ENCODE measurements around the gene UBR3.
"Not testable (repeated sequence)": the region's sequence is repeated elsewhere in the genome, so short reads cannot be mapped to it uniquely, and the experiment has no call there.

The UBR3 gene

DNA sequence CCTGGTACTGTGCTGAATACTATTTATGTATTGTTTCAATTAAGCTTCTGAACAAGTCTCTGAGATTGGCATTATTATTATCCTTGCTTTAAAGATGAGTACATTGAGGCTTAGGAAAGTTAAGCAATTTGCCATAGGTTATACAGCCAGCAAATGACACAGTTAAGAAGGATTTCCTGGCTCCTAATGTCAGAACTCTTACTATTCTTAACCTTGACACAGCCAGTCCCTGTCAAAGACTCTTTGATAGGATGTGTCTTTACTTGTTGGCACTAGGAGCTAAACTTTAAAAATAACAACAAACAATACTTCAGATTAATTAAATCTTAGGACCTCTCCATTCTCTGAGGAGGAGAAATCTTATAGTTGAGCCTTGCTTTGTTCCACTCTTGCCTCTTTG is 70.6 kb downstream of the UBR3 start:
- in situ Hi-C loops (cut with MboI; ENCODE audit: low pct_unique_long_range_greater_than_20kb, low sequenced_read_pairs, unreplicated experiment), result no loop called here
- DNase-seq (ENCODE audit: low spot score), result no peak
- TF ChIP-seq, protein P1, sequence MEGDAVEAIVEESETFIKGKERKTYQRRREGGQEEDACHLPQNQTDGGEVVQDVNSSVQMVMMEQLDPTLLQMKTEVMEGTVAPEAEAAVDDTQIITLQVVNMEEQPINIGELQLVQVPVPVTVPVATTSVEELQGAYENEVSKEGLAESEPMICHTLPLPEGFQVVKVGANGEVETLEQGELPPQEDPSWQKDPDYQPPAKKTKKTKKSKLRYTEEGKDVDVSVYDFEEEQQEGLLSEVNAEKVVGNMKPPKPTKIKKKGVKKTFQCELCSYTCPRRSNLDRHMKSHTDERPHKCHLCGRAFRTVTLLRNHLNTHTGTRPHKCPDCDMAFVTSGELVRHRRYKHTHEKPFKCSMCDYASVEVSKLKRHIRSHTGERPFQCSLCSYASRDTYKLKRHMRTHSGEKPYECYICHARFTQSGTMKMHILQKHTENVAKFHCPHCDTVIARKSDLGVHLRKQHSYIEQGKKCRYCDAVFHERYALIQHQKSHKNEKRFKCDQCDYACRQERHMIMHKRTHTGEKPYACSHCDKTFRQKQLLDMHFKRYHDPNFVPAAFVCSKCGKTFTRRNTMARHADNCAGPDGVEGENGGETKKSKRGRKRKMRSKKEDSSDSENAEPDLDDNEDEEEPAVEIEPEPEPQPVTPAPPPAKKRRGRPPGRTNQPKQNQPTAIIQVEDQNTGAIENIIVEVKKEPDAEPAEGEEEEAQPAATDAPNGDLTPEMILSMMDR (IDR thresholded peaks at IDR 0.05; ENCODE audit: extremely low read depth, insufficient read depth, missing control alignments), result no peak

- in situ Hi-C loops (cut with MboI; ENCODE audit: low pct_unique_long_range_greater_than_20kb, low sequenced_read_pairs, unreplicated experiment); DNase-seq (ENCODE audit: low spot score): not testable (repeated sequence)
These were observed 72.8 kb downstream of the UBR3 start for GRCh38 chr2:169900103-169900502.

GRCh38 chr2:169900686-169901085 is 73.4 kb downstream of the UBR3 start:
- in situ Hi-C loops (cut with MboI; ENCODE audit: low pct_unique_long_range_greater_than_20kb, low sequenced_read_pairs, unreplicated experiment), result no loop called here
- no peak for DNase-seq (ENCODE audit: low spot score)
- TF ChIP-seq, protein P1 (IDR thresholded peaks at IDR 0.05; ENCODE audit: extremely low read depth, insufficient read depth, missing control alignments), result no peak

DNA sequence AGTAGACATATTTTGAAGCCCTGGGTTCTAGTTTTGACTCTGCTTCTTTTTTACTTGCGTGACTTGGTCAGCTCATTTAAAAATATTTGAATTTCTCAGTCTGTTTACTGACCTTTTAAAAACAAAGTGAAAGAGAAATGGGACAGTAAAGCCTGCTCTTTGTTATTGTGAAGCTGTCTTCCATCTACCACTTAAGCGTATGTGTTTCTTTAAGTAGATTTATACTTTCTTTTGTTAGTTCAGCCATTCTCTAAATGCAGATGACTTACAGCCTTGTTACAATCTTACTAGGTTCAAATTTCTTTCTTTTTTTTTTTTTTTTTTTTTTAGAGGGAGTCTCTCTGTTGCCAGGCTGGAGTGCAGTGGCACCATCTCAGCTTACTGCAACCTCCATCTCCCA is 79.5 kb downstream of the UBR3 start:
- in situ Hi-C loops (cut with MboI; ENCODE audit: low pct_unique_long_range_greater_than_20kb, low sequenced_read_pairs, unreplicated experiment), result no loop called here
- TF ChIP-seq, protein P1 (IDR thresholded peaks at IDR 0.05; ENCODE audit: extremely low read depth, insufficient read depth, missing control alignments), result no peak
- DNase-seq (ENCODE audit: low spot score), result no peak

- DNase-seq (ENCODE audit: low spot score), result no peak
- TF ChIP-seq, protein P1 (IDR thresholded peaks at IDR 0.05; ENCODE audit: extremely low read depth, insufficient read depth, missing control alignments), result no peak
- in situ Hi-C loops (cut with MboI; ENCODE audit: low pct_unique_long_range_greater_than_20kb, low sequenced_read_pairs, unreplicated experiment), result no loop called here
These were observed 82.1 kb downstream of the UBR3 start for GRCh38 chr2:169909376-169909775.

DNA sequence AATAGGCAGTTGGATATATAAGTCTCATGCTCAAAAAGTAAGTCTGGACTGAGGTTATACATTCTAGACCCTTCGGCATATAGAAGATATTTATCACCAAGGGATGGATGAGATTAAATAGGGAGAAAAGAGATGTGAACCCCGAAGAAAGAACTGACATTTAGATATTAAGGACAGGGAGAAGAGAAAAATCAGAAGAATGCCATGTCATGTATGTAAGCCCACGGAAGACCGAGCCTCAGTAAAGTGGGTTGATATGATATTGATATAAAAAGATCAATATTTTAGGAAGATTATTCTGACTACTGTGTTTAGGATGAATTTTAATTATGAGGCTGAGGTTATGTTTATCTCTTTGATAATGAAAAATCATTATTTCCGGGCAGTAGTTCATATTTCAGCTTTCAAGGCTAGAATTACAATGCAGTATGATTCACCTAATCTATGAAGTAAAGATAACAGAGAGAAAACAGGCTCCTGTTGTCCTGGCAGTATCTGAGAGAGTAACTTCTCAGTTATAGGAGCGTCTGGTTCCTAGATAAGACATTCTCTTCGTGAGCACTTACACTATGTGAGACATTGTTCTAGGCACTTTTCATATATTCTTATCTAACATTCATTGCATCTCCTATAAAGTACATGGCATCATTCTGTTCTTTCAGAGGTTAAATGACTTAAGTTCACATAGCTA is 83.0 kb downstream of the UBR3 start:
- TF ChIP-seq, protein P1 (IDR thresholded peaks at IDR 0.05; ENCODE audit: extremely low read depth, insufficient read depth, missing control alignments), result no peak
- DNase-seq (ENCODE audit: low spot score), result no peak
- in situ Hi-C loops (cut with MboI; ENCODE audit: low pct_unique_long_range_greater_than_20kb, low sequenced_read_pairs, unreplicated experiment), result no loop called here

GRCh38 chr2:169911119-169911518 is 83.9 kb downstream of the UBR3 start:
- in situ Hi-C loops (cut with MboI; ENCODE audit: low pct_unique_long_range_greater_than_20kb, low sequenced_read_pairs, unreplicated experiment), result no loop called here
- TF ChIP-seq, protein P1 (IDR thresholded peaks at IDR 0.05; ENCODE audit: extremely low read depth, insufficient read depth, missing control alignments), result no peak
- DNase-seq (ENCODE audit: low spot score), result no peak
